ENCODE measurements around the gene KLHL13.

DNA sequence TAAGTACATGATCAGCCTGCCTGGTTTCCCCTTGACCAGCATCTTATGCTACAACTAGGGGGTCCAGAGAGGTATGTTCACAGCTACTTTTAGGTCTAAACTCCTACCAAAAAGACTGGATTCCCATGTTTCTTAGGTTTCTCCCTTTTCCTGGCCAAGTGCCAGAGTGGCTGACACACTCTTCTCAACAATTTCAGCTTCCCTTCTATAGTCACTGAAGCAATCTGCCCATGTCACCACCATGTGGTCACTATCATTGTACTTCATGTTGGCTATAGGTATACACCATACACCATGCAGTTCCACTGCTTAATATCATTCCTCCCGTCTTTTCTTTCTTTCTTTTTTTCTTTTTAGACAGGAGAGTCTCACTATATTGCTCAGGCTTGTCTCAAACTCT is 66.9 kb downstream of the KLHL13 start:
- TF ChIP-seq, protein P1, sequence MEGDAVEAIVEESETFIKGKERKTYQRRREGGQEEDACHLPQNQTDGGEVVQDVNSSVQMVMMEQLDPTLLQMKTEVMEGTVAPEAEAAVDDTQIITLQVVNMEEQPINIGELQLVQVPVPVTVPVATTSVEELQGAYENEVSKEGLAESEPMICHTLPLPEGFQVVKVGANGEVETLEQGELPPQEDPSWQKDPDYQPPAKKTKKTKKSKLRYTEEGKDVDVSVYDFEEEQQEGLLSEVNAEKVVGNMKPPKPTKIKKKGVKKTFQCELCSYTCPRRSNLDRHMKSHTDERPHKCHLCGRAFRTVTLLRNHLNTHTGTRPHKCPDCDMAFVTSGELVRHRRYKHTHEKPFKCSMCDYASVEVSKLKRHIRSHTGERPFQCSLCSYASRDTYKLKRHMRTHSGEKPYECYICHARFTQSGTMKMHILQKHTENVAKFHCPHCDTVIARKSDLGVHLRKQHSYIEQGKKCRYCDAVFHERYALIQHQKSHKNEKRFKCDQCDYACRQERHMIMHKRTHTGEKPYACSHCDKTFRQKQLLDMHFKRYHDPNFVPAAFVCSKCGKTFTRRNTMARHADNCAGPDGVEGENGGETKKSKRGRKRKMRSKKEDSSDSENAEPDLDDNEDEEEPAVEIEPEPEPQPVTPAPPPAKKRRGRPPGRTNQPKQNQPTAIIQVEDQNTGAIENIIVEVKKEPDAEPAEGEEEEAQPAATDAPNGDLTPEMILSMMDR (IDR thresholded peaks at IDR 0.05) = no peak
- no peak for TF ChIP-seq POLR2A (IDR thresholded peaks at IDR 0.05)
